ENCODE results near the gene ADGRL3.
"Not testable (repeated sequence)": the region's sequence is repeated elsewhere in the genome, so short reads cannot be mapped to it uniquely, and the experiment has no call there.

Gene ADGRL3

DNA sequence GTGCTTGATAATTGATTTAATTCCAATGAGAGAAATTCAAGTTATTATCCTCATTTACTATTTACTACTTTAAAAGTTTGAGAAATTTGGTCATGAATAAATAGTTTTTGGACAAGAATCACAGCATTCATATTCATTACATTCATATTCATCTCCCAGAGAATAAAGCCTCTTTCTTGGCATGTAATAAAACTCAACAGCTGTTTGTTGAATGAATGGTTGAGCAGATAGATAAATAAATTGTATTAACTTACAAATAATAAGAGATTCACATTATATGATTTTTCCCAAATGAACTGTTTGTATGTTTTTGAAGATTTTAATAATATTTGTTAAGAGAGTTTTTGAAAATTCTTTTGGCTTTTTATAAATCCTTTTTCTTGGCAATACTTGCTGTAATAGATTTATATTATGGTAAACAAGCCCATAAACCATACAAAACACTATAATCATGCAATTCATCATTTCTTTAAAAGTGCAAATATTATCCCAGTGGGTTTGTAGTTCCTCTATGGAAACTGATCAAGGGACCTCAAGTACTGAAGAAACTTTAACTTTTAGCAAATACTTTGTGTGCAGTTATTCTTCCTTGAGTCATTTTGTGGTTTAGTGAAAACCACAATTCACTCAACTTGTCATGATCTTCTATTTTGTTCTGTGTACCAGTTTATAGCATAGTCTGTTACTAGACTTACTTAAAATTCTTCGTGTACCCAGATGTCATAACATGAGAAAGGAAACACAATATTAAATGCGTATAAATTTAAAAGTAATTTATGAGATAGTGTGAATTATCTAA is 371.8 kb downstream of the ADGRL3 start:
- DNase-seq: no peak

DNA sequence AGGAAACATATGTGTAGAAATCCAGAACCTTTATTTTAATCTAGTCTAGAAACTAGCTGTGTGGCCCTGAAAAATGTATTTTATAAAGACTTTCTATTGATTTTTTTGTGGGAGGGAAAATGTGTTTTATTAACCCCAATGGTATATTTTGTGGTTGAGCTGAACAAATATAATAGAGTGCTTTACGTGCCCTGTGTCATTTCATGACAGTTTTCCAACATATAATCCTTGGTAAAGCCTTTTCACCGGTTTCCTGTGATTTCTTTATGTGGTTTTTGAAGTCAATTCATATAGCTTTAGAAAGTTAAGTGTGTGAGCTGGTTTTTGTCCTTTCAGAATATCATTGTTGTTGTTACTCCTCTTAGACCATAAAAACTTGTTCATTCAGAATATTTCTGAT is 375.7 kb downstream of the ADGRL3 start:
- DNase-seq: no peak

DNA sequence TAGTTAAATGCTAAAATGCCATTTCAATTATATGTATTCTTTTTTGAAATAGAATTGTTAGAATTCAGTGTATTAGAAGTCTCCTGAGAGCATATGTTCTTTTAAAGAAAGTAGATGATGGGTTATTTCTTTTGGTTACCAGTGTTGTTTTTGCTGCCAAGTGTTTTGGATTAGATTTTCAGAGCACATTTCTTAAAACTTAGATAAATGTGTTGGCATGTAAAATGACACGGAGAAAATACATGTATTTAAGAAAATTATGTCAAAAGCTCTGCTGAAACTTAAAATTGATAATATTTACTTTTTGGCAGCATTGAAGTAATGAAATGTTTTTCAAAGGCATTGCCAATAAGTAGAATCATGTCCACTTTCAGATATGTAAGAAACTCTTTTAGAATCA is 379.7 kb downstream of the ADGRL3 start:
- DNase-seq: no peak

GRCh38 chr4:61580721-61581377 is 380.7 kb downstream of the ADGRL3 start:
- no peak for DNase-seq

DNA sequence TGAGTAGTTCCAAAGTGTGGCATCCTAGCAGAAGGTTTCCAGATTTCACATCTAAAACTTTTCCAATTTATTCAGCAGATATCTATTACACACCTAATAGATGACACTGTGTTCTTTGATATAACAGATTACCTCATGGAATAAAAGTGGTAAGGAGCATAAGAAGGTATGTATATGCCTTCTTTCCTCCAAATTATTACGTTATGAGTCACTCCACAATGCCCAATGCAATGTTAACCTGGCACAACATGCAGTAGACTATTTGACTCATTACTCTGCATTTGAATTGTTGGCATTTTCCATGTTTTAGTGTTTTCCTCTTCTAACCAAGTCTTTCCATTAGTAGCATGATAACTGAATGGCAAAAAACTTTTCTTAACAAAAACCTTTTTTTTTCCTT is 383.6 kb downstream of the ADGRL3 start:
- no peak for DNase-seq

GRCh38 chr4:61588621-61589402 is 388.7 kb downstream of the ADGRL3 start:
- DNase-seq: no peak

- DNase-seq: no peak
These were observed 390.8 kb downstream of the ADGRL3 start for GRCh38 chr4:61590881-61591280.

DNA sequence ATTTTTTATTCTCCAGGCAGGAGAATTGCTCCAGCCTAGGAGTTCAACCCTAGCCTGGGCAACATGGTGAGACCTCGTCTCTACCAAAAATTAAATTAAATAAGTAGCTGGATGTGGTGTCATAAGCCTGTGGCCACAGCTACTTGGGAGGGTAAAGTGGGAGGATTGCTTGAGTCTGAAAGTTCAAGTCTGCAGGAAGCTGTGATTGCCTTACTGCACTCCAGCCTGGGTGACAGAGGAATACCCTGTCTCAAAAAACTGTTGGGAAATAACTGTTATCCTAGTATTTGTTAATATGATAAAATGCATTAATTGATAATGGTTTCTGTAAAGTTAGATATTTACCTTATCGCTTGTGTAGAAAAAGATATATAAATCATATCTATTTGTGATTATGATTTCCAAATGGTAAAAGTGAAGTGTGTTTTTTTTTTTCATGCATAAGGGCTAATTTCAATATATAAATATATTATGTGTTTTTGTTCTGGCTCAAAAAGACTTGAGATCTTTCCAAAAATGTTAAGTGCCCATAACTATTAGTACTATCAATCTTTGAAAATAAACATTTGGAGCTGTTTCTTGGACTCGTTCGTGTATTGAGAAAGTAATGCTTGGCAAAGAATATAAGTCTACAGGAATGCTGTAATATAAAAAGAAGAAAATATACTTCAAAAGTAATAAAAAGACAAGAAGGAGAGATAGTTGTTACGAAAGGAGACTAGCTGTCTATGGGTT is 396.6 kb downstream of the ADGRL3 start:
- DNase-seq: no peak

DNA sequence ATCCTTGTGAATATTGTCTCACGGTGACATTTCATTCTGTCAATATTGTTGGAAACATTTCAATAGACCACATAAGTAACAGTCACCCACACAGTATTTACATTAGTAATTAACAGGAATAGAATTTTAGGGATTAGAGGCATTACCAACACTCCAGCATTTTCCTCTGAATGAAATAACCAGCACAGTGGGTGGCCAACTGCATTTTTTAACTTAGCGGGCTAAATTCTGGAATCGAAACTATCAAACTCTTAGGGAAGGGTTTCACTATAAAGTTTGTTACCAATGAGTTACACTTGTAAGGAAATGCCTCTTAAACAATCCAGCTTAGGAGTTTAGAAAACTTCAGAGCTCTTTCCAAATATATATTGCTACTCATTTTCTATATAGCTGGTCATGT is 403.0 kb downstream of the ADGRL3 start:
- no peak for DNase-seq

DNA sequence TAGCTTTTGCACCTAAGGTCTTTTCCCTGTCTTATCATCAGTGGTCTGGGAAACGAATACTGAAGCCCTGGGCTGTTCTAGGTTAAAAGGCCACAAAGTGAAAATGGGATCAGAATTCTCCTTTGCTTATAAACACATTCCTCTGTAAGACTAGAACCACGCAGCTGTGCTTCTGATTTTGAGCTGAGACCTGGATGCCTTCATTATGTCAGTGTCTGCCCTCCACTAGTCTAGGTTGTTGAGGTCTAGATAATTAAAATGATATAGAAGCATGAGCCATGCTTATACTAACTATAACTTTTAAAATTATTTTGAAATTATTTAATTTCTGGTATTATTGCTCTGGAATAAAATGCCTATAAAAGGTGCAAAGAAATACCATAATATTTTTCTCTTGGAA is 403.9 kb downstream of the ADGRL3 start:
- no peak for DNase-seq

GRCh38 chr4:61605984-61606383 is 405.9 kb downstream of the ADGRL3 start:
- DNase-seq: no peak

GRCh38 chr4:61614231-61614630 is 414.1 kb downstream of the ADGRL3 start:
- DNase-seq: no peak

- DNase-seq: no peak
These were observed 419.4 kb downstream of the ADGRL3 start for GRCh38 chr4:61619528-61619927.

- DNase-seq: no peak
These were observed 428.2 kb downstream of the ADGRL3 start for GRCh38 chr4:61628282-61628681.

DNA sequence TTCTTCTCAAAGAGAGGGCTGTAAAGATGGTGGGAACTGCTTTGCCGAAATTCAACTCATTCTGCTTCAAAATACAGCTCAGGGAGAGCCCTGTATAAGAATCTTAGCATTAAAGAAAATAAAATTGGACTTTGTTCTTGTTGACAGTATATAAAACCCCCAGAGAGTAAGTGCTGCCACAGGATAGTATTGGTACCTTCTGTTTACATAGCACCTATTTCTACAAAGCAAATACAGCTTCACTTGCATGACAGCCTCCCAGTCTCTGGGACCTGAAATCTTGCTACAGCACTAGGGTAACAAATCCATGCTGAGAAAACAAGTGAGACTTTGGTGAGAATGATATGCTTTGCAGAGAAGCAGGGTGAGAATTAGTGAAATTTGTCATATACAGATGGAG is 428.6 kb downstream of the ADGRL3 start:
- no peak for DNase-seq

GRCh38 chr4:61630548-61630947 is 430.4 kb downstream of the ADGRL3 start:
- DNase-seq: no peak

GRCh38 chr4:61638591-61638990 is 438.5 kb downstream of the ADGRL3 start:
- DNase-seq: no peak

DNA sequence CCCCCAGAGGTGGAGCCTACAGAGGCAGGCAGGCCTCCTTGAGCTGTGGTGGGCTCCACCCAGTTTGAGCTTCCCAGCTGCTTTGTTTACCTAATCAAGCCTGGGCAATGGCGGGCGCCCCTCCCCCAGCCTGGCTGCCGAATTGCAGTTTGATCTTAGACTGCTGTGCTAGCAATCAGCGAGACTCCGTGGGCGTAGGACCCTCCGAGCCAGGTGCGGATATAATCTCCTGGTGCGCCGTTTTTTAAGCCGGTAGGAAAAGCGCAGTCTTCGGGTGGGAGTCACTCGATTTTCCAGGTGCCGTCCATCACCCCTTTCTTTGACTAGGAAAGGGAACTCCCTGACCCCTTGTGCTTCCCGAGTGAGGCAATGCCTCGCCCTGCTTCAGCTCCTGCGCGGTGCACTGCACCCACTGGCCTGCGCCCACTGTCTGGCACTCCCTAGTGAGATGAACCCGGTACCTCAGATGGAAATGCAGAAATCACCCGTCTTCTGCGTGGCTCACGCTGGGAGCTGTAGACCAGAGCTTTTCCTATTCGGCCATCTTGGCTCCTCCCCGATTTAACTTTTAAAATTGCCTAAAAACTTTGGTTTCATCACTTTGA is 446.7 kb downstream of the ADGRL3 start:
- not testable (repeated sequence) for DNase-seq

DNA sequence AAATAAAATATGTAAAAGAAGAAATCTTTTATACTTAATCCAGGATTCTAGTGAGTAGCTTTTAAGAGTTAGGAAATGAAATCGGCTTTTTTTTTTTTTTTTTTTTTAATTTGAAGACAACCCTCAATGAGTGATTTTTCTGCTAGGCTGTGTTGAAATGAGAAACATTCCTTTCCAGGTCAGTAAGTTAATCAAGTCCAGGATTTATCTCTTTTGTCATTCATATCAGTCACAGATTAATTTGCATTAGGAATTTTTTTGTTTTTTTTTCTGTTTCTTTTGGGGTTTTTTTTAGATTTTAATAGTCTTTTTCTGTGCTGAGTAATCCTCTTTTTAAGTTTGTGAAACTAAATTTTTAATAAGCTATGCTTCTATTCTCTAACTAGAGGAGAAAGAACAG is 448.1 kb downstream of the ADGRL3 start:
- DNase-seq: no peak

GRCh38 chr4:61657016-61657415 is 456.9 kb downstream of the ADGRL3 start:
- DNase-seq: no peak

DNA sequence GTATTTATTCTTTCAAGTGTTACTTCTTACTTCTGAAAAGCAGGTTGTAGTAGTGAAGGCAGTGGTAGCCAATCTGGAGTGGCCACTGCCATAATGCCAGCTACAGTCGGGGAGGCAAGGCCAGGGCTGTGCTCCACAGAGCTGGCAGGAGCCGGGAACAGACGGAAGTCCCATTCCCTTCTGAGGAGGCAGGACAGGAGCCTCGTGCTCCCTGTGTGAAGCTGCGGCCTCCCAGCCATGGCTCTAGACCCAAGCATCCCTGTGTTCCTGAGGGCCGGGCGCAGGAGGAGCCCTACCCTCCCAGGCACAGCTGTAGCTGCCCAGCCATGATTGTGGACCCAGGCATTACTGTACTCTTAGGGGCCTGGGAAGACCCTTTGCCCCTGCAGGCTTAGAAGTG is 461.8 kb downstream of the ADGRL3 start:
- DNase-seq: no peak

DNA sequence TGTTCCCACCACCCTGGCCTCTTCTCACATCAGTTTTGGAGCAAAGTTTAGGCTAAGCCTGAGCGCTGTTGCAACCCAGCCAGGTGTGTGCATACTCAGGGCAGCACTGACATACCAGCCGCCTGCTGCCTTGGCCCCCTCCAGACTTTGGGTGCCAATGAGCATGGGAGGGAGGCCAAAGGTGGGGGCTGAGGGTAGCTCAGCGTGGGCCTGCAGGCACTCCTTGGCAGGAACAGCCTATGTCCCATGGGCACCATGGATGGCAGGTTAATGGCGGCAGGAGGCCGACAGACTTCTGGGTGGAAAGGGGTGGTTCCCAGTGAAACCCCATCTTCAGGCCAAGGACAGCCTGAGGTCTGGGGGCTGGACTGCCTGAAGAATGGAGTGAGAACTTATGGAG is 462.2 kb downstream of the ADGRL3 start:
- no peak for DNase-seq

DNA sequence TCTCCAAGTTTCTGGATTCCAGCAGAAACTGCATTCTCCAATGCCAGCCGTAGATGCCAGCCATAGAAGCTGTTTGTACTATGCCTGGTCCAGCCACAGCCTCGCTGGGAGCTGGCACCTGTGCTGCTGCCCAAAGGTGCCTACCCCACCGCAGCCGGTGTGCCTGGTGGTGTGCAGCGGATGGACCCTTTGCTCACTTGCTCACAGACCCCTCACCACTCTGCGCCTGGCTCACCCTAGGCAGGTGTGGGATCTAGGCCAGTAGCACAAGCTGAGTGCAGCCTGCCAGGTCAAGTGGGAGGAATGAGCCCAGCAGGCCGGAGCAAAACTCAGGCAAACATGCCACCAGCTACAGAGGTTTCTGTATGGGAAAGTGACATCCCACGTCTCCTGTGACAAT is 463.2 kb downstream of the ADGRL3 start:
- no peak for DNase-seq
